SK-N-SH treated with all-trans-retinoic acid at 6 μM for 48 hours (cell line): ENCODE results near the gene C11orf58.

Experiments
- ATAC-seq: fragments of 200-7000 bp; cut with Tn5 transposase; 3 replicates; pipeline ENCODE4 v1.9.1; 2020; ENCODE audit warnings: mild to moderate bottlenecking, moderate library complexity
- ARNTL ChIP-seq: fragments of 450-650 bp; formaldehyde crosslinking; IDR thresholded peaks from 2 replicates; pipeline ENCODE4 v1.5.0; 2020; ENCODE audit warnings: low read depth, mild to moderate bottlenecking, moderate library complexity, borderline replicate concordance
- BACH2 ChIP-seq: fragments of 250-450 bp; sonication (Bioruptor Pico); IDR thresholded peaks from 2 replicates; pipeline ENCODE4 v1.9.0; 2021; ENCODE audit warnings: mild to moderate bottlenecking, borderline replicate concordance
- CREB5 ChIP-seq: fragments of 250-450 bp; sonication (Bioruptor Pico); IDR thresholded peaks from 2 replicates; pipeline ENCODE4 v1.5.1; 2020; ENCODE audit warnings: low read depth, mild to moderate bottlenecking, moderate library complexity
- CSRNP3 ChIP-seq: fragments of 250-450 bp; sonication (Bioruptor Pico); IDR thresholded peaks from 2 replicates; pipeline ENCODE4 v1.5.1; 2021; ENCODE audit warnings: mild to moderate bottlenecking, moderate library complexity
- ESRRG ChIP-seq: fragments of 250-450 bp; sonication (Bioruptor Pico); IDR thresholded peaks from 2 replicates; pipeline ENCODE4 v1.6.1; 2021; ENCODE audit warnings: mild to moderate bottlenecking
- GLIS3 ChIP-seq: fragments of 250-450 bp; sonication (Bioruptor Pico); IDR thresholded peaks from 2 replicates; pipeline ENCODE4 v1.5.0; 2020; ENCODE audit warnings: mild to moderate bottlenecking, moderate library complexity
- ISL1 ChIP-seq: fragments of 250-450 bp; sonication (Bioruptor Pico); IDR thresholded peaks from 2 replicates; pipeline ENCODE4 v2.1.2; 2022; ENCODE audit warnings: mild to moderate bottlenecking, moderate library complexity
- OSR1 ChIP-seq: fragments of 250-450 bp; sonication (Bioruptor Pico); IDR thresholded peaks from 2 replicates; pipeline ENCODE4 v1.8.0; 2022; ENCODE audit warnings: moderate library complexity, mild to moderate bottlenecking, inconsistent platforms
- PATZ1 ChIP-seq: fragments of 250-450 bp; sonication (Bioruptor Pico); IDR thresholded peaks from 2 replicates; pipeline ENCODE4 v1.8.0; 2020; ENCODE audit warnings: mild to moderate bottlenecking, moderate library complexity, borderline replicate concordance
- POU6F1 ChIP-seq: fragments of 250-450 bp; sonication (Bioruptor Pico); IDR thresholded peaks from 2 replicates; pipeline ENCODE4 v1.8.0; 2021; ENCODE audit warnings: low read depth, mild to moderate bottlenecking, moderate library complexity, borderline replicate concordance
- PPARA ChIP-seq: fragments of 250-450 bp; sonication (Bioruptor Pico); IDR thresholded peaks from 2 replicates; pipeline ENCODE4 v1.5.0; 2020; ENCODE audit warnings: mild to moderate bottlenecking, borderline replicate concordance
- TCF4 ChIP-seq: fragments of 250-450 bp; sonication (Bioruptor Pico); IDR thresholded peaks from 2 replicates; pipeline ENCODE4 v1.8.0; 2021; ENCODE audit warnings: mild to moderate bottlenecking, moderate library complexity, borderline replicate concordance
- TOX ChIP-seq: fragments of 250-450 bp; sonication (Bioruptor Pico); IDR thresholded peaks from 2 replicates; pipeline ENCODE4 v1.8.0; 2021; ENCODE audit warnings: mild to moderate bottlenecking, moderate library complexity, borderline replicate concordance
- TSHZ2 ChIP-seq: fragments of 250-450 bp; sonication (Bioruptor Pico); IDR thresholded peaks from 2 replicates; pipeline ENCODE4 v1.5.0; 2020; ENCODE audit warnings: mild to moderate bottlenecking, moderate library complexity
- ZC3H10 ChIP-seq: fragments of 250-450 bp; sonication (Bioruptor Pico); IDR thresholded peaks from 2 replicates; pipeline ENCODE4 v1.5.1; 2021; ENCODE audit warnings: mild to moderate bottlenecking, moderate library complexity
- ZFP3 ChIP-seq: fragments of 250-450 bp; sonication (Bioruptor Pico); IDR thresholded peaks from 2 replicates; pipeline ENCODE4 v1.5.0; 2020; ENCODE audit warnings: mild to moderate bottlenecking, moderate library complexity
- ZNF565 ChIP-seq: fragments of 450-650 bp; formaldehyde crosslinking; conservative IDR thresholded peaks from 2 replicates; pipeline ENCODE4 v1.5.0; 2020; ENCODE audit warnings: low read depth, mild to moderate bottlenecking, moderate library complexity
- ZNF8 ChIP-seq: fragments of 450-650 bp; formaldehyde crosslinking; IDR thresholded peaks from 2 replicates; pipeline ENCODE4 v1.5.0; 2020; ENCODE audit warnings: mild to moderate bottlenecking, moderate library complexity

C11orf58 gene

GRCh38 chr11:16773981-16774935, 35.8 kb downstream of the C11orf58 start:
- peak; percentile 43; the same call in 2 of the 3 replicates for ATAC-seq
- no peak for TF ChIP-seq BACH2 (CRISPR knock-in tag)
- TF ChIP-seq ISL1 (CRISPR knock-in tag): no peak
- TF ChIP-seq TSHZ2 (CRISPR knock-in tag): no peak
- TF ChIP-seq ESRRG: no peak
- no peak for TF ChIP-seq ZFP3 (CRISPR knock-in tag)
- no peak for TF ChIP-seq ZNF565 (CRISPR knock-in tag)
- TF ChIP-seq POU6F1 (CRISPR knock-in tag): no peak
- no peak for TF ChIP-seq OSR1 (CRISPR knock-in tag)
- TF ChIP-seq CSRNP3 (CRISPR knock-in tag): no peak
- TF ChIP-seq GLIS3 (CRISPR knock-in tag): no peak
- no peak for TF ChIP-seq TCF4 (CRISPR knock-in tag)

GRCh38 chr11:16774936-16775613, 36.6 kb downstream of the C11orf58 start:
- TF ChIP-seq POU6F1 (CRISPR knock-in tag) (no peak), PATZ1 (no peak), CREB5 (CRISPR knock-in tag) (no peak), TOX (CRISPR knock-in tag) (no peak), ARNTL (CRISPR knock-in tag) (no peak), TSHZ2 (CRISPR knock-in tag) (no peak), ZFP3 (CRISPR knock-in tag) (no peak), PPARA (CRISPR knock-in tag) (no peak), ZNF565 (CRISPR knock-in tag) (no peak), ZNF8 (CRISPR knock-in tag) (no peak), ZC3H10 (no peak)
- no peak for ATAC-seq
